NCI-H187 treated with DMSO at 0.1 percent for 48 hours (cell line): ENCODE results near the gene SPSB3.

Source experiments
- DNase-seq: peaks from one replicate; lab custom pipeline; 2025; lab: John Stamatoyannopoulos, UW

SPSB3 gene

GRCh38 chr16:1763521-1764511, 18.6 kb downstream of the SPSB3 start:
- DNase-seq, result no peak

GRCh38 chr16:1762879-1763520, 19.4 kb downstream of the SPSB3 start:
- DNase-seq, result no peak

GRCh38 chr16:1762196-1762878, 20.0 kb downstream of the SPSB3 start:
- no peak for DNase-seq

GRCh38 chr16:1761751-1762150, 20.6 kb downstream of the SPSB3 start:
- DNase-seq, result no peak

GRCh38 chr16:1760911-1761310, 21.5 kb downstream of the SPSB3 start:
- DNase-seq, result no peak

- DNase-seq, result no peak
Measured at GRCh38 chr16:1759511-1759910, 22.9 kb downstream of the SPSB3 start.

GRCh38 chr16:1758923-1759322, 23.4 kb downstream of the SPSB3 start:
- no peak for DNase-seq

GRCh38 chr16:1757714-1758461, 24.5 kb downstream of the SPSB3 start:
- DNase-seq, result no peak

GRCh38 chr16:1754204-1754603, 28.2 kb downstream of the SPSB3 start:
- no peak for DNase-seq

GRCh38 chr16:1752853-1753252, 29.5 kb downstream of the SPSB3 start:
- DNase-seq, result no peak

- DNase-seq, result no peak
Measured at GRCh38 chr16:1751946-1752345, 30.4 kb downstream of the SPSB3 start.

GRCh38 chr16:1749152-1750117, 32.9 kb downstream of the SPSB3 start:
- DNase-seq, result no peak

- DNase-seq, result no peak
Measured at GRCh38 chr16:1747934-1748333, 34.4 kb downstream of the SPSB3 start.

- no peak for DNase-seq
Measured at GRCh38 chr16:1746693-1747195, 35.6 kb downstream of the SPSB3 start.

GRCh38 chr16:1745900-1746692, 36.3 kb downstream of the SPSB3 start:
- DNase-seq, result no peak

GRCh38 chr16:1745181-1745899, 37.0 kb downstream of the SPSB3 start:
- no peak for DNase-seq

- no peak for DNase-seq
Measured at GRCh38 chr16:1744338-1744840, 38.0 kb downstream of the SPSB3 start.

- DNase-seq, result no peak
Measured at GRCh38 chr16:1743376-1744337, 38.7 kb downstream of the SPSB3 start.
